Uterus (tissue), 4 donors: ENCODE measurements around the gene GTPBP3. TPM values are rescaled to one million over a fixed set of nuclear protein-coding genes. Genes with fewer than 3 reads are reported as not detected.
A peak's percentile ranks its signal among the peaks of the same experiment; 100 is the strongest.

Experiments
- DNase-seq, 2 donors: peaks; one replicate each; pipeline ENCODE4 v3.0.0-alpha.2; 2019 to 2020
- H3K27ac ChIP-seq, 2 donors: fragments of 200-600 bp; sonication (generic); 1 replicate in 1 of 2; 2 replicates in 1 of 2; pipeline ENCODE4 v1.5.1; 2016 to 2018
- H3K27me3 ChIP-seq, 2 donors: fragments of 200-600 bp; sonication (generic); one replicate each; pipeline ENCODE4 v1.5.1; 2018 to 2019; ENCODE audit warnings: control low read depth in 1 of 2
- H3K36me3 ChIP-seq, 2 donors: fragments of 200-600 bp; sonication (generic); one replicate each; pipeline ENCODE4 v1.5.1; 2019; ENCODE audit warnings: control low read depth in 1 of 2
- H3K4me1 ChIP-seq, 2 donors: fragments of 200-600 bp; sonication (generic); one replicate each; pipeline ENCODE4 v1.5.1; 2018 to 2019; ENCODE audit warnings: control low read depth in 1 of 2
- H3K4me3 ChIP-seq, 2 donors: fragments of 200-600 bp; sonication (generic); 1 replicate in 1 of 2; 2 replicates in 1 of 2; pipeline ENCODE4 v1.5.1; 2018 to 2019; ENCODE audit warnings: mild to moderate bottlenecking in 1 of 2
- H3K9me3 ChIP-seq, 2 donors: fragments of 200-600 bp; sonication (generic); one replicate each; pipeline ENCODE4 v1.5.1; 2019; ENCODE audit warnings: control low read depth in 1 of 2
- CTCF ChIP-seq, 4 experiments: fragments of 200-600 bp in 2 of 4; fragments of 450-650 bp in 2 of 4; sonication (generic) in 2 of 4; IDR thresholded peaks; one replicate each; pipeline ENCODE4 v1.5.1; 2016 to 2019; ENCODE audit warnings: antibody characterized with exemption in 4 of 4, mild to moderate bottlenecking in 2 of 4, moderate library complexity in 1 of 4
- POLR2A ChIP-seq, 2 donors: fragments of 450-650 bp; IDR thresholded peaks; one replicate each; pipeline ENCODE4 v1.6.1; 2016; ENCODE audit warnings: antibody characterized with exemption in 2 of 2, mild to moderate bottlenecking in 1 of 2, moderate library complexity in 1 of 2
- intact Hi-C: fragments of 100-400 bp; cut with DNase I; formaldehyde crosslinking; loops from one replicate; pipeline ENCODE4 v1.15.1; 2023; ENCODE audit warnings: low total_unique reads
- total RNA-seq, 4 donors: library from RNA; depleted of rRNA in 3 of 4; stranded (reverse); fragments of >200 nt in 3 of 4; gene quantifications; one replicate each; pipeline versions ENCODE4 v1.1.0 to v1.2.4, GENCODE V29; 2014 to 2023
- donor health status: DM: yes; HTN: yes; CAD: no.

Gene GTPBP3
- total RNA-seq, 4 donors from 2014 or later: 0.88 to 31.2 (median 24.4) TPM

GRCh38 chr19:17338433-17339078 lies 1.2 kb downstream of the GTPBP3 start:
- Histone ChIP-seq H3K36me3 (no peaks in the 10 kb centered on the region), H3K27ac (no peak overlapping the region), H3K27me3 (no peaks in the 10 kb centered on the region), H3K4me3 (peak overlapping the region in 1 of 2 donors; percentile 57), H3K9me3 (no peaks in the 10 kb centered on the region), H3K4me1 (peaks cover 0 to 13% of the 10 kb centered on the region in 2 donors)
- DNase-seq: no peak
- TF ChIP-seq CTCF (IDR thresholded peaks at IDR 0.05): no peak
- TF ChIP-seq POLR2A (IDR thresholded peaks at IDR 0.05): no peak
- intact Hi-C loops: no loop called here

- DNase-seq: no peak
Measured at GRCh38 chr19:17339088-17339741, 1.9 kb downstream of the GTPBP3 start.

GRCh38 chr19:17340302-17340870 lies 3.0 kb downstream of the GTPBP3 start:
- intact Hi-C loops: loop anchor here (5.0 kb wide), 1 partner anchor 47 kb away; no protein-coding TSS in a partner anchor

More at GRCh38 chr19:17339088-17339741, 1.9 kb downstream of the GTPBP3 start:
- no peak overlapping the region for H3K27ac ChIP-seq
- peaks cover 0 to 10% of the 10 kb centered on the region in 2 donors for H3K4me1 ChIP-seq
- TF ChIP-seq CTCF (IDR thresholded peaks at IDR 0.05) (no peak), POLR2A (IDR thresholded peaks at IDR 0.05) (no peak)
- no peaks in the 10 kb centered on the region for H3K9me3 ChIP-seq
- no peak overlapping the region for H3K4me3 ChIP-seq
- intact Hi-C loops: no loop called here
- H3K27me3 ChIP-seq: no peaks in the 10 kb centered on the region
- no peaks in the 10 kb centered on the region for H3K36me3 ChIP-seq

GRCh38 chr19:17340871-17341357 lies 3.6 kb downstream of the GTPBP3 start:
- no peaks in the 10 kb centered on the region for H3K27me3 ChIP-seq
- H3K4me1 ChIP-seq: peaks cover 0 to 9% of the 10 kb centered on the region in 2 donors
- TF ChIP-seq CTCF (IDR thresholded peaks at IDR 0.05) (no peak), POLR2A (IDR thresholded peaks at IDR 0.05) (no peak)
- H3K9me3 ChIP-seq: no peaks in the 10 kb centered on the region
- no peak for DNase-seq
- H3K27ac ChIP-seq: no peak overlapping the region
- H3K4me3 ChIP-seq: no peak overlapping the region
- intact Hi-C loops: loop anchor here (5.0 kb wide), 1 partner anchor 46 kb away; no protein-coding TSS in a partner anchor
- no peaks in the 10 kb centered on the region for H3K36me3 ChIP-seq

More at GRCh38 chr19:17340302-17340870, 3.0 kb downstream of the GTPBP3 start:
- Histone ChIP-seq H3K36me3 (no peaks in the 10 kb centered on the region), H3K27ac (no peak overlapping the region), H3K27me3 (no peaks in the 10 kb centered on the region), H3K9me3 (no peaks in the 10 kb centered on the region), H3K4me1 (peaks cover 0 to 9% of the 10 kb centered on the region in 2 donors), H3K4me3 (no peak overlapping the region)
- DNase-seq: no peak
- no peak for TF ChIP-seq CTCF (IDR thresholded peaks at IDR 0.05)
- TF ChIP-seq POLR2A (IDR thresholded peaks at IDR 0.05): no peak
